HTR-8/SVneo (cell line): ENCODE results near the gene ZGPAT.

Source experiments
- DNase-seq: peaks from one replicate; pipeline ENCODE4 v3.0.0; 2011; ENCODE audit warnings: low spot score, mixed read lengths; ENCODE audit not compliant: insufficient read length
- FAIRE-seq: peaks from 2 replicates; lab custom pipeline; 2011; peaks lifted over from hg19 to GRCh38; lab: Jason Lieb, UNC

The ZGPAT gene

DNA sequence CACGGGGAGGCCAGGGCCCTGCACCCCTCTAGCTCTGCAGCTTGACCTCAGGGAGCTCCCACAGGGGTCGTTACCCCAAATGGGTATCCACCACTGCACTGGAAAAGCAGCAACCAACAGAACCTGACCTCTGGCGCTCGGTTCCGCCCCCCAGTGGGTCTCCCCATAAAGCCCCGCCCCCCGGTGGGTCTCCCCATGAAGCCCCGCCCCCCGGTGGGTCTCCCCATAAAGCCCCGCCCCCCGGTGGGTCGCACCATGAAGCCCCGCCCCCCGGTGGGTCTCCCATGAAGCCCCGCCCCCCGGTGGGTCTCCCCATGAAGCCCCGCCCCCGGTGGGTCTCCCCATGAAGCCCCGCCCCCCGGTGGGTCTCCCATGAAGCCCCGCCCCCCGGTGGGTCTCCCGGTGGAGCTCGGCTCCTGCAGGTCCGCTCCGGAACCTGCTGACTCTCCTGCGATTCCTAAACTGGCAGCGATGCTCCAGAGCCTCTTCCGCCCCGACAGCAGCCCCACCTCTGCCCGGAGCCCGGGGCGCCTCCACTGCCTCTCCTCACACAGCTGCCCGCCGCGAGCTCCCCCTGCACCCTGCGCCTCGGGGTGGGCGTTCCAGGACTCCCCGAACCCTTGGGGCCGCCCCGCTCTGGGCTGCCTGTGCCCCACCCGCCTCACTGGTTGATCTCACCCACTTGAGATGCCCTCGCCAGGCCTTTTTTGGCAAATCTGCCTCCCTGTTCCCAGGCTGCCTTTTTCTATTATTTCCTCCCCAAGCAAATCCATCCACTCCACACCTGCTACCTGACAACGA, 43.8 kb downstream of the ZGPAT start:
- no peak for DNase-seq
- FAIRE-seq: peak; percentile 13

DNA sequence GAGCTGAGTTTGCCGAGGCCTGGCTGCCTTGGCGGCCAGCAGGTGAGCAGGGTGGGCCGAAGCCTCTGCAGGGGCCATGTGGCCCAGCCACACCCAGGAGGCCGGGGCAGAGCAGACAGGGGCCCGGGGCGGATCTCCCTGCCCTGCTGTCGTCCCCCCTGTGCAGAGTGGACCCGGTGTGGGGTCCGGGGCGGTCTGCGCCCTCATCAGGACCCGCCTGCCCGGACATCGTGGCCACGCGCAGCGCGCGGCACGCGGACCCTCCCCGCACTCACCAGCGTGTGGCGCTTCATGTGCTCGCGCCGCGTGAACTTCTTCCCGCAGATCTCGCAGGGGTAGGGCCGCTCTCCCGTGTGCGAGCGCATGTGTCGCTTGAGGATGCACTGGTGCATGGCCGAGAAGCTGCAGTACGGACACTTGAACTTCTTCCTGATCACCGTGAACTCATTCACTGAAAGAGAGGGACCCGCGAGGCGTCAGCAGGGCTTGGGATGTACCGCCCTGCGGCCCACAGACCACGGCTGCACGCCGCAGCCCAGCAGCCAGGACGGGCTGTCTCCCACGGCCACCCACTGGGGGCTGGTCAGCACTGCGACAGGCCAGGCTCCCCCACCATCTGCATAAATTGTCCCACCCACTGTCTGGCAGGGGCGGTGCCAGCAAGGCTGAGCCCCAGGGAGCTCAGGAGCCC, 44.7 kb downstream of the ZGPAT start:
- no peak for DNase-seq
- peak; percentile 65 for FAIRE-seq

DNA sequence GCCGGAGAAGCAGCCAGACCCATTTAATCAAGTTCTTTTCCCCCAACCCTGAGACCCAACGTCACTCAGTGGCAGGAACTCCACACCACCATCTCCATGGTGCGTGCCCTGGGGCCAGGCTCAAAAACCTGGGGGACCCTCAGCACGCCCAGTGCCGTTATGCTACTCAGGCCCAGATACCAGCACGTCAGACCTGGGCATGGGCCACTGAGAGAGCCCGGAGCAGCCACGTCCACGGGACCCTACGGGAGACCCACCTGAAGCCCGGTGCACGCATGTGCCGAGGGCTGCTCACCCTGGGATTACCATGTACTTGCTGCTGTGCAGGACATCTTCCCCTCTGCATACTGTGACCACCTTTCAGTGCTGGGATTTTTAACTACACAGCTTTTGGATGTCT, 45.5 kb downstream of the ZGPAT start:
- no peak for DNase-seq
- peak; percentile 89 for FAIRE-seq

DNA sequence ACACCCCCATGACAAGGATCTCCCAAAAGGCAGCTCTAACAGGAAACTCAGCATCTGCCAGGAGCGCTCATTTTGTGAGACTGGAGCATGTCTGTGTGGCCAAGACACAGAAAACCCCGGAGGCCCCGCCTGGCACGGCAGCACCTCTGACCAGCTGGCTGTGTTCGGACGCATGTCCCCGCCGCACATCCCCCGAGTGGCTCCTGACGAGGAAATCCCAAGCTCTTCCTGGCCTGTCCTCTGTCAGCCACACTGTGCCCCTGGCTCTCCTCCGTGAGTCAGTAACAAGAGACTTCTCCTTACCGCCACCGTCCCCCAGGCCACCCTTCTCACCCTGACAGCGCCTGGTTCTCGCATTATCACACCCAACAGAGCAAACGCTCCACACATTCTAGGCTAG, 46.2 kb downstream of the ZGPAT start:
- FAIRE-seq (peak; percentile 40), DNase-seq (no peak)

DNA sequence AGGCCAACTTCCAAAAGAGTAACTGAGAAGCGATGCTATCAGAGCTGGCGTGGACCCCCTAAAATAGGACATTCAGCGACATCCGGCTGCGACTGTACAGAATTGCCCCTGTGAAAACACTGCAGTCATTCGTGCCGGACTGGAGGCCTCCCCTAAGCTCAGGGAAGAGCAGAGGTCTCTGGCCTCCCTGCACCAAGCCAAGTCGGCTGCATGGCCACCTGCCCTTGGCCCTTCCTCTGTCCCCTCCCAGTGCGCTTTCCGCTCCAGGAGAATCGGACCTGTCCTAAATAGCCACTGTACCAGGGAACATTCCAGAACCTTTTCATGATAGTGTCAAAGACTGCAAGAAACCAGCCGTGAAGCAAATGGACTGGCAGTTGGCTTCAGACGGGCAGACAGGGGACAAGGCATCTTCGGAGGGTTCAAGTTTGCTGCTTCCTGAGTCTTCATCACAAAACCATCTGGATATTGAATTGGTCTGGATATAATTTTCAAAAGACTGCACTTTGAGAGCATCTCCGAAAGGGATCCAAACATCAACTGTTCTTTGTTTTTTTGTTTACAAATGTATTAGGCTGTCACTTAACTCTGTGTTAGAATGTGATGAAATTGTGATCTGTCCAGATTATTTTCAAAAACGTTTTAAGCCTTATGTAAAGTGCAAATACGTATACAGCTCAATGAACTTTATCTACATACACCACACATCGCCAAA, 48.3 kb downstream of the ZGPAT start:
- FAIRE-seq (peak; percentile 36), DNase-seq (no peak)

DNA sequence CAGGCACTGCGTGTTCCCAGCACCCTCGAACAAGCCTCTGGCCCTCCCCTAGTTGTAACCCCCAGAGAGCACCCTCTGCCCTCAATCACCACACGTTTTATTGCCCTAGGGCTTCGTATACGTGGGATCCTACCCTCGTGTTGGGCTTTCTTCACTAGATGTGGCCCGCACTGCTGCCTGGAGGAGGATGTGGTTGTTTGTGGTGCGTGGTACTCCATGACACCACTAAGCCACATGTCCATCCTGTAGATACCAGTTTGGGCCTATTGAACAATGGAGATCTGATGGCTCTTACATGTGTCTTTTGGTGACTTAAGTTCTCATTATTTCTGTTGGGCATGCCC, 48.8 kb downstream of the ZGPAT start:
- FAIRE-seq: peak; percentile 79
- no peak for DNase-seq

DNA sequence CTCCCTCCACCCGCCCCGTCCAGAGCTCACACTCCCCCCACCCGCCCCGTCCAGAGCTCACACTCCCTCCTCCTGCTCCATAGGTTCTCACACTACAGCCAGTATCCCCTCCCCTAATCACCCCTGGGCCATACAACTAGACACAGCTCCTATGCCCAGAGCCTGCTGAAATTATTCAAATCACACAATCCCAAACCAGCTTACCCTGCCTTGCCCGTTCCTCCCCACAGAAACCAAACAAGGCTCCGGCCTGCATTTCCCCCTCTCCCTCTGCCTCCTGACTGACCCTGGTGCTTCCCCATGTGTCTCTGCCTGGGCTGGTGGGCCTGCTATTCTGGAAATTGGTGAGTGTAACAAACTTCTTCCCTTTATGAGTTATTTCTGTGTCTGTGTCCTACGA, 50.3 kb downstream of the ZGPAT start:
- FAIRE-seq (peak; percentile 44), DNase-seq (no peak)

DNA sequence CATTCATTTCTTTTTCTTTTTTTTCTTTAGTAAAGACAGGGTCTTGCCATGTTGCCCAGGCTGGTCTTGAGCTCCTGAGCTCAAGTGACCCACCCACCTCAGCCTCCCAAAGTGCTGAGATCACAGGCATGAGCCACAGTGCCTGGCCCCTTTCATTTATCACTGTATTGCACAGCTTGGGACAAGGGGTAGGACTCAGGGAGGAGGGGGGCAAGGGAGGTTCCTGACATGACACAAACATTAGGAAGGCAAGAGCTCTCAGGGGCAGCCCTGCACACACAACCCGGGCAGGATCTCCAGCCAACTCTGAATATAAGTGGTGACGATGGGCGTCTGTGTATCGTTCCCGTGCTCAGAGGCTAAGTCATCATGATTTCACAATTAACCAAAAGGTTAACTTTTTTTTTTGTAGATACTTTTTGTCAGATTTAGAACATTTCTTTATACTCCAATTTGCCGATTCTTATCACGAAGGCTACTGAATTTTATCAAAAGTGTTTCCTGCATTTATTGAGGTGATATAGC, 51.6 kb downstream of the ZGPAT start:
- no peak for DNase-seq
- peak; percentile 65 for FAIRE-seq

DNA sequence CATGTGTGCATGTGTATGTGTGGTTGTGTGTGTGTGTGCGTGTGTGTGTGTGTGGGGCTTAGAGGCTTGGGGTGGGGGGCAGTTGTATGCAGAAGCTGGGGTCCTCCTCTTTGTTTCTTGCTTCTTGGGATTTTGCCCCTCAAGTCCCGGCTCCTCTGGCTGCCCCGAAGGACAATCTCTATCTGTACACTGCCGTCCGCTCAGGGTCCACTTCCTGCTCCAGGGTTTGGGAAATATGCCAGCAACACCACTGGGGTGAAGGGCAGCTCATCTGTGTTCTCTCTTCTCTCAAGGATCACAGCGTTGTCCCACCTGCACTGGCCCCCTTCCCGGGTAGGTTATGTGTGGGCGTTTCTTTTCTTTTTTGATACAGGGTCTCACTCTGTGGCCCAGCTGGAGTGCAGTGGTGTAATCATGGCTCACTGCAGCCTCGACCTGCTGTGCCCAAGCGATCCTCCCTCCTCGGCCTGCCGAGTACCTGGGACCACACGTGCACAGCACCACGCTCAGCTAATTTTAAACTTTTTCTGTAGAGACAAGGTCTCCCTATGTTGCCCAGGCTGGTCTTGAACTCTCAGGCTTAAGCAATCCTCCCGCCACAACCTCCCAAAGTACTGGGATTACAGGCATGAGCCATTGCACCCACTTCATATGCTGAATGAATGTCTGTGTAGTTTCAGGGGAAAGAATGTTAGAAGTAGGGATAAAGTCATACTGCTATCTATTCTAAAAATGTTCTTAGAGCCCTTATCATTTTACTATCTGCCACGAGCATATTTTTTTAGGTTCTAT, 57.4 kb downstream of the ZGPAT start:
- FAIRE-seq (no peak), DNase-seq (no peak)

DNA sequence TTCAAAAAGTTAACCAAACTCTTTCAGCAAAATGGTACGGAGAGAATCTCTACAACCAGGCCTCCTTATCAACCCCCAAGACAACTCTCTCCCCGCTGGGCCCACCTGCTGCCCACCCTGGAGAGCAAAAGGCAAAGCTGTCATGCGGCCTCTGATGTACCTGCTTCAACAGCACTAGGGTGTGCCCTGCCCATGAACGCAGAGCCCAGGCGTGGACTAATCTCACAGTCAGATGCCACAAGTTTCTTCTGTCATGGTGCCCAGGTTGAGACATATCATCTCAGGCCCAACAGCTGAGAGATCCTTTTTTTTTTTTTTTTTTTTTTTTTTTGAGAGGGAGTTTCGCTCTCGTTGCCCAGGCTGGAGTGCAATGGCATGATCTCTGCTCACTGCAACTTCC, 58.1 kb downstream of the ZGPAT start:
- DNase-seq (no peak), FAIRE-seq (no peak)

DNA sequence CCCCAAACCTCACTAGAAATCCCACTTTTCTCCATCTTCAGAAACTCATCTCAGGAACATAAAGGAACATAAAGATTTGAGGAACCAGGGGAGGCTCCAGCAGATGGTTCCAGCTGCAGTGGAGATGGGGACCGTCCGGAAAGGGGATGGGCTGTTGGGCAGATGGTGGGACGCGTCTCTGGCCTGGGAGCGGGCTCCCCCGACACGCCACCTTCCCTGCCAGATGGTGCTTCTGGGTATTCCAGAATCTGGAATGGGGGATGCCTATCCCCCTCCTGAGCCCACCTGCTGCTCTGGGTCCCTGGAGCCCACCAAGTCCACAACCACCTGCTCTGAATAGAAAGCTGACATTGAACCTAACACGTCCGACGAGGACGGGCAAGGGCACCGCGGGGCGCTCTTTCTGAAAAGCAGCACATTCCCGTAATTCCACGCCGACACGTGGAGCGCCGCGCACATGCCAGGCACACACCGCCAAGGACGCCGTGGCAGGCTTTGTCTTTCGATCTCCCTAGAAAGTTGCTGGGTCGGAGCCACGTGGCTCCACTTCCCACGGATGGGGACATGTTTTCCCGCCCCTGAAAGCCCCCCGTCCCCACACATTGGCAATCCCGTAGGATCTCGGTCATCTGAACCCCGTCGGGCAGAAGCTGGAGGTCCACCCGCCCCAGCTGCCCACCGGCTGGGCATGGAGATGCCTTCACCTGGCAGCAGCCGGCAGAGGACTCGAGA, 59.0 kb downstream of the ZGPAT start:
- no peak for DNase-seq

DNA sequence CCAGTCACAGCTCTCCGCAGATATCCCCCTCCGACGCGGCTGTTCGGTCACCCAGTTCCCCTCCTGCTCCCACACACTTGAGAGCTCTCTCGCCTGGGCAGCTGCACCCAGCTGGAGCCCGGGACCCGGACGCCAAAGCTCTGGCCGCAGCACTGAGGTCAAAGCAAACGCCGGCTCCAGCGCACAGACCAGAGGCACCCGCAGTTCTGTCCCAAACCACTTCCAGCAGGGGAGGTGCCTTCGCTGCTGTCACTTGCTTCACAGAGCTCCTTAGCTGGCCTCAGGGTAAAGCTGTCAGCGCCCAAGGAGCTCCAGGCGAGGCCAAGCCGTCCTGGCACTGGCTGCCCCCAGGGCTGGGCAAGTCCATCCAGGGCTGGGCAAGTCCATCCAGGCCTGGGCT, 59.6 kb downstream of the ZGPAT start:
- DNase-seq (no peak), FAIRE-seq (no peak)

More for the DNA sequence above, 59.0 kb downstream of the ZGPAT start:
- FAIRE-seq: no peak

DNA sequence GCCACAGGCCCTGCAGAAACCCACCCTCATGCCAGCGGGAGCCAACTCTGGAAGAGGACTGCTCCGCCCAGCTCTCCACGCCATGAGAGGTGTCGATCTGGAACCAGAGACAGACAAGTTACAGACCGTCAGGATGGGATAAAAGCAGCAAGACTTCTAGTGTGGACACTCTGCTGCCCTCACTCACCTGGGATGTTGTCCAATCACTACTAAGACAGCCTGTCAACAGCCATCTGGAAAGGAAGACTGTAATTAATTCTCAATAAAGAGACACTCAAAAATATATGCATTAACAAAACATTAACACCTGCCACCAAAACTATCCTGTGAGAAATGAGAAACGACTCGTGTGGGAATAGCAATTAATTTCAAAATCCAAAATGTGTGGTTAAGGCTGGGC, 60.0 kb downstream of the ZGPAT start:
- peak; percentile 77 for FAIRE-seq

DNA sequence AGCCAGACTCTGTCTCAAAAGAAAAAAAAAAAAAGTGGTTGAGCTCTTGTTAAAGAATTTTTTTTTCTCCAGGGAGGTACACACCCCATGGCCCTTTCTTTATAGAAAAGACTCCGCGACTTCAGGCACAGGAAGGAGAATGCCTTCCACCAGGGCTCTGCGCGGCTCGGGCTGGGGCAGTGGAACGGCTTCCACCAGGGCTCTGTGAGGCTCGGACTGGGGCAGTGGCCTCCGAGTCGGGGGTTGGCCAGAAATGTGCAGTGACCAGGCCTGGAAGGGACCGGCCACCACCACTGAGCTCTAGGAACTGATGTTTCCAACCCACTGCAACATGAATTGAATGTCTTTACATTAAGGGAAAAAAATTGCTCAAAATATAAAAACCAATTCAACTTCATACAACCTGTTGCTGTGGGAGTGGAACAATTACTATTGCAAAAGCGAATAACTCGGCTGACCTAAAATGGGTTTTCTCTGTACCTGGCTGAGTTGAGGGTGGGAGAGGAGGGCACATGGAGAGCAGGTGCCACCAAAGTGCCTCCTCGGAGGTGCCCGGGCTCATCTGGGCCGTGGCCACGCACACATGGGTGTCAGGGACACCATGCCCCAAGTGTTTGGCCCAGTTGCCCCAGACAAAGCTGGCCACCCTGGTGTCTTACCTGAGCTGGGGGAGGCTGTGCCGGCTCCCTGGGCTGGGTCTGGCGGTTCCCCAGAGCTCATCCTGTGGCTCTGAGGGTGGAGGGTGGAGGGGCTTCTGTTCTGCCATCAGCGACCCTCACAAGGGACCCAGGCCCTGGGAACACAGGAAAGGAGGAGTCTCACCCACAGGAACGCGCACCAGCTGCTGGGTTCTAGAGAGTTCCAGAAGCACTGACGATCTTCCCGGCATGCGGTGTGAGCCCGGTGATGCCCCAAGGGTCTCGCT, 61.0 kb downstream of the ZGPAT start:
- DNase-seq (no peak), FAIRE-seq (peak; percentile 49)

More for the DNA sequence above, 60.0 kb downstream of the ZGPAT start:
- no peak for DNase-seq

DNA sequence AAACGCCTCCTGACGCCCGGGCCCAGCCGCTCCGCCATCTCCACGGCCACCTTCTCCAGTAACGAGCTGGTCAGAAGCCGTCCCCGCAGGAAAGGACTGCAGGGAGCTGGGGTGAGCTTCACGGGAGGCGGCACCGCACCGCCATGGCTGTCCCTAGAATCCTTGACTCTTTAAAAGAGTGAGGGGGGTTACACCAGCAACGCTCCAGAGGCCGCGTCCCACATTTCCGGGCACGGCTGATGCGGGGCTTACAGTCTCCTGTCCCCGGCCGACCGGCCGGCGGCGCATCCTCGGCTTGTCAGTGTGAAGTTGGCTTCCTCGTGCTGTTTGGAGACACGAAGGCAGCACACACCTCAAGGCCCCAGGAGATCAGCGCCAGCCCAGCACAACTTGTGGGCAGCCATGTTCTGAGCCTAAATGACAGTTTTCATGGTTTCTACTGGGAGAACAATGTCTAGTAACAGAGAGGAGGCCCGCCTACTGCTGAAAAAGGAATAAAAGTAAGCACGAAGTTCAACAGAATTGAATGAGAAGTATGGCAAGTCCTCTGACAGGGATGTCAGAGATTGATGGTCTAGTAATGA, 62.1 kb downstream of the ZGPAT start:
- DNase-seq (no peak), FAIRE-seq (peak; percentile 49)

DNA sequence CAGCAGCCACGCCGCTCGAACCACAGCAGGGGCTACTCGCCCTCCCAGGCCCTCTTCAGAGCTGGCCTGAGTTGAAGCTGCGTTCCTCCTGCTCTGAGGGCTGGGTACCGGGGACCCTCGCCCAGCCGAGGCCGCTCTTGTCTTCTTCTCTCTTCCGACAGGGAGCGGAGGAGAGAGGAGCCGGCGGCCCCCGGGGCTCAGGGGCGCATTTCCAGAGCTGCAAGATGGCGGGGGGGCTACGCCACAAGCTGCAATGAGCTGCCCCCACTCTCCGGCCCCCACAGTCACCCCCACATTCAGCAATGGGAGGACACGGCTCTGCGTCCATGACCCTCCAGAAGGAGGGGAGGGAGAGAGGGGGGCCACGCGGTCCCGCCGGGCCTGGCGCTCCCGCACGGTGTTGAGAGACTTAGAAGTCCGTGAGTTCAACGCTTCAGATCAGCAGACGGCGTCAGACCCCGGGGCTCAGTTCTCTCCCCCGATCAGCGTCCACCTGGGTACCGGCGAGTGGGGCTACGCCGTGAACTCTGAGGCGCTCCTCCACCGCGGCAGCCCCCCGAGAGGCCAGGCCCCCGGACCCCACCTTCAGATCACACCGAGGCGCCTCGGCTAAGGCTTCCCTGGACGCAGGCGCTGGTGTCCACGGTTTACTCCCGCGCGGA, 63.3 kb downstream of the ZGPAT start:
- FAIRE-seq: peak; percentile 57
- DNase-seq: no peak

DNA sequence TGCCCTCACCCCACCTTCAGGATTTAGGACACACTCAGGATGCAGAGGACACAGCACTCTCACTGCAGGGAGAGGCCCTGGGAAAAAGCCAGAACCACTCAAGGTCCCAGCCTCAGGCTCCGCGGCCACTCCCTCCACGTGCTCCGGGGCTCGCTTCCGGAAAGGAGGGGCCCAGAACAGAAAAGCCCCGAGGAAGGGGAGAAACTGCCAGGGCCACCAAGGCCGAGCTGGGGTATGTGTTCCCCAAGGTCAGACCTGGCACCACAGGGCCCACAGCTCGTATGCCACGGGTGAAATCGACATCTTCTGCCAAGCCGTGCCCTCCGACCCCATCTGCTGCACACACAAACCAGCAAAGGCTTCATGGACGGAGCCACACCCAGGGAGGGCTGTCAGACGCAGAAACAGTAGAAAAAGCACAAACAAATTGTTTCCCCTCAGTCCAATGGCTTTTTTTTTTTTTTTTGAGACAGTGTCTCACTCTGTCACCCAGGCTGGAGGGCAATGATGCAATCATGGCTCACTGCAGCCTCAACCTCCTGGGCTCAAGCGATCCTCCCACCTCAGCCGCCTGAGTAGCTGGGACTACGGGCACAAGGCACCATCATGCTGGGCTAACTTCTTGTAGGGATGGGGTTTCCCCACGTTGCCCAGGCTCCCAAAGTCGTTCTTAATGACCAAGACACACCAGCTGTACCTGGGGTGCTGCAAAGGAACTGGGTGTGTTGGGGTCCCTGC, 65.1 kb downstream of the ZGPAT start:
- FAIRE-seq: peak; percentile 20
- DNase-seq: no peak
